H9 (cell line): ENCODE measurements around the gene DUSP10. TPM values are rescaled to one million over a fixed set of nuclear protein-coding genes. Genes with fewer than 3 reads are reported as not detected.

Experiments used
- DNase-seq: peaks from one replicate; pipeline ENCODE4 v3.0.0-alpha.2; 2017
- H2AFZ ChIP-seq: one replicate; pipeline ENCODE4 v1.6.1; 2013; ENCODE audit warnings: mild to moderate bottlenecking, low read length, control low read depth, moderate library complexity
- H2AK5ac ChIP-seq: 2 replicates; pipeline ENCODE4 v1.6.1; 2013; ENCODE audit warnings: low read length, control low read depth, mixed read lengths; ENCODE audit not compliant: insufficient read length
- H2BK120ac ChIP-seq: one replicate; pipeline ENCODE4 v1.6.1; 2013; ENCODE audit warnings: low read depth, mild to moderate bottlenecking, low read length, control low read depth, inconsistent platforms; ENCODE audit not compliant: poor library complexity, severe bottlenecking
- H2BK12ac ChIP-seq: 2 replicates; pipeline ENCODE4 v1.6.1; 2013; ENCODE audit warnings: low read length, control low read depth, mixed read lengths, low read depth; ENCODE audit not compliant: insufficient read length
- H2BK15ac ChIP-seq: 2 replicates; pipeline ENCODE4 v1.6.1; 2013; ENCODE audit warnings: low read depth, low read length, control low read depth
- H2BK20ac ChIP-seq: one replicate; pipeline ENCODE4 v1.6.1; 2013; ENCODE audit warnings: low read depth, mild to moderate bottlenecking, low read length, control low read depth, inconsistent platforms; ENCODE audit not compliant: poor library complexity, severe bottlenecking
- H2BK5ac ChIP-seq: 2 replicates; pipeline ENCODE4 v1.6.1; 2013; ENCODE audit warnings: low read length, control low read depth, mixed read lengths; ENCODE audit not compliant: insufficient read length
- H3K14ac ChIP-seq: 2 replicates; pipeline ENCODE4 v1.6.1; 2013; ENCODE audit warnings: low read length, control low read depth; ENCODE audit not compliant: insufficient read depth
- H3K18ac ChIP-seq: 2 replicates; pipeline ENCODE4 v1.6.1; 2013; ENCODE audit warnings: low read depth, mild to moderate bottlenecking, mixed read lengths, low read length, control low read depth; ENCODE audit not compliant: insufficient read length
- H3K23ac ChIP-seq: 2 replicates; pipeline ENCODE4 v1.6.1; 2013; ENCODE audit warnings: low read length, control low read depth, mixed read lengths, low read depth; ENCODE audit not compliant: insufficient read length
- H3K23me2 ChIP-seq: 2 replicates; pipeline ENCODE4 v1.6.1; 2013; ENCODE audit warnings: low read depth, mild to moderate bottlenecking, mixed read lengths, low read length, control low read depth; ENCODE audit not compliant: insufficient read length, poor library complexity, severe bottlenecking
- H3K27ac ChIP-seq: 2 replicates; pipeline ENCODE4 v1.5.1; 2013; ENCODE audit warnings: low read length, control low read depth, mixed read lengths, low read depth; ENCODE audit not compliant: insufficient read length
- H3K27me3 ChIP-seq: 2 replicates; pipeline ENCODE4 v1.6.1; 2013; ENCODE audit warnings: low read length, control low read depth, inconsistent platforms; ENCODE audit not compliant: insufficient read depth
- H3K4ac ChIP-seq: 2 replicates; pipeline ENCODE4 v1.6.1; 2013; ENCODE audit warnings: low read depth, mild to moderate bottlenecking, control low read depth, inconsistent platforms, low read length, moderate library complexity
- H3K4me1 ChIP-seq: 2 replicates; pipeline ENCODE4 v1.6.1; 2013; ENCODE audit warnings: low read length, control low read depth, inconsistent platforms; ENCODE audit not compliant: insufficient read depth
- H3K4me2 ChIP-seq: 2 replicates; pipeline ENCODE4 v1.6.1; 2013; ENCODE audit warnings: low read length, control low read depth, mixed read lengths; ENCODE audit not compliant: insufficient read length, insufficient read depth
- H3K56ac ChIP-seq: 2 replicates; pipeline ENCODE4 v1.6.1; 2013; ENCODE audit warnings: low read depth, mild to moderate bottlenecking, mixed read lengths, low read length, control low read depth; ENCODE audit not compliant: insufficient read length
- H3K79me1 ChIP-seq: 2 replicates; pipeline ENCODE4 v1.6.1; 2013; ENCODE audit warnings: low read depth, mild to moderate bottlenecking, moderate library complexity, low read length, control low read depth, inconsistent platforms; ENCODE audit not compliant: insufficient read depth, poor library complexity, severe bottlenecking
- H3K79me2 ChIP-seq: 2 replicates; pipeline ENCODE4 v1.6.1; 2013; ENCODE audit warnings: low read length, control low read depth, inconsistent platforms; ENCODE audit not compliant: insufficient read depth
- H3K9ac ChIP-seq: 2 replicates; pipeline ENCODE4 v1.6.1; 2013; ENCODE audit warnings: low read length, control low read depth, mixed read lengths; ENCODE audit not compliant: insufficient read length; ENCODE audit errors: extremely low read depth
- H3K9me3 ChIP-seq: one replicate; pipeline ENCODE4 v1.6.1; 2013; ENCODE audit warnings: low read depth, low read length, inconsistent platforms; ENCODE audit not compliant: control insufficient read depth
- H3T11ph ChIP-seq: one replicate; pipeline ENCODE4 v1.6.1; 2013; ENCODE audit warnings: mild to moderate bottlenecking, low read length, control low read depth, inconsistent platforms
- H4K20me1 ChIP-seq: one replicate; pipeline ENCODE4 v1.6.1; 2013; ENCODE audit not compliant: control insufficient read depth, insufficient read length, insufficient read depth
- H4K5ac ChIP-seq: 2 replicates; pipeline ENCODE4 v1.6.1; 2013; ENCODE audit warnings: low read depth, mild to moderate bottlenecking, mixed read lengths, low read length, control low read depth; ENCODE audit not compliant: insufficient read length
- H4K8ac ChIP-seq: replicated peaks from 2 replicates; pipeline ENCODE4 v1.6.1; 2013; ENCODE audit warnings: low read length, control low read depth, mixed read lengths, low read depth; ENCODE audit not compliant: insufficient read length
- H4K91ac ChIP-seq: 2 replicates; pipeline ENCODE4 v1.6.1; 2013; ENCODE audit warnings: low read depth, mild to moderate bottlenecking, moderate library complexity, mixed read lengths, low read length, control low read depth; ENCODE audit not compliant: insufficient read length
- H3K27ac Mint-ChIP-seq, 3 experiments: 2 replicates in 2 of 3; 3 replicates in 1 of 3; pipeline ENCODE4 v1.8.0; 2020 to 2021; ENCODE audit warnings: mixed read lengths in 3 of 3, mild to moderate bottlenecking in 1 of 3, moderate library complexity in 1 of 3
- H3K27me3 Mint-ChIP-seq: 2 replicates; pipeline ENCODE4 v1.8.0; 2021; ENCODE audit warnings: low read depth, mild to moderate bottlenecking, moderate library complexity, mixed read lengths
- H3K36me3 Mint-ChIP-seq, 3 experiments: 2 replicates in 2 of 3; 3 replicates in 1 of 3; pipeline ENCODE4 v1.8.0; 2020 to 2021; ENCODE audit warnings: low read depth in 3 of 3, mixed read lengths in 3 of 3; ENCODE audit not compliant: insufficient read depth in 1 of 3
- H3K4me1 Mint-ChIP-seq, 2 experiments: 2 replicates each; pipeline ENCODE4 v1.8.0; 2020; ENCODE audit warnings: mixed read lengths in 2 of 2
- H3K4me3 Mint-ChIP-seq, 2 experiments: 2 replicates in 1 of 2; 3 replicates in 1 of 2; pipeline ENCODE4 v1.8.0; 2020 to 2021; ENCODE audit warnings: mild to moderate bottlenecking in 2 of 2, mixed read lengths in 2 of 2, moderate library complexity in 1 of 2
- H3K9me3 Mint-ChIP-seq, 2 experiments: 2 replicates in 1 of 2; 3 replicates in 1 of 2; pipeline ENCODE4 v1.8.0; 2020; ENCODE audit warnings: mild to moderate bottlenecking in 2 of 2, mixed read lengths in 2 of 2, moderate library complexity in 1 of 2
- CTCF ChIP-seq: fragments of 200-600 bp; sonication (generic); conservative IDR thresholded peaks from 3 replicates; pipeline ENCODE4 v1.8.0; 2021; ENCODE audit warnings: antibody characterized with exemption, mild to moderate bottlenecking
- WGBS: extraction: QIAGEN DNeasy Blood & Tissue Kit; methylation state at CpG from one replicate; pipeline ENCODE4 v1.1.7; 2013; ENCODE audit warnings: missing lambda C conversion rate, low lambda C conversion rate, mixed read lengths; ENCODE audit not compliant: insufficient read length; ENCODE audit errors: extremely low coverage; 5-methylcytosine and 5-hydroxymethylcytosine counted together
- total RNA-seq: library from RNA; stranded (reverse); gene quantifications from 2 replicates; pipeline ENCODE4 v1.2.1, GENCODE V29; 2021

The DUSP10 gene
- total RNA-seq, 1 experiment from 2014 or later, result 2.0 TPM

GRCh38 chr1:221698579-221699349, 43.1 kb downstream of the DUSP10 start:
- Histone ChIP-seq H3K79me1 (no peaks in the 10 kb centered on the region), H3K18ac (no peak overlapping the region), H4K8ac (no peak overlapping the region), H2BK120ac (no peak overlapping the region), H3K27ac (no peak overlapping the region), H2BK15ac (no peak overlapping the region), H2BK20ac (no peak overlapping the region), H3K14ac (no peak overlapping the region), H3K4me1 (no peaks in the 10 kb centered on the region), H3K27me3 (no peaks in the 10 kb centered on the region), H2AFZ (no peak overlapping the region), H3K4me2 (no peak overlapping the region), H3K9me3 (no peaks in the 10 kb centered on the region), H2BK5ac (no peak overlapping the region), H2AK5ac (no peak overlapping the region), H2BK12ac (no peak overlapping the region), H4K91ac (no peak overlapping the region), H3K4ac (no peak overlapping the region), H3T11ph (no peak overlapping the region), H4K5ac (no peak overlapping the region), H3K23me2 (no peaks in the 10 kb centered on the region), H3K79me2 (no peaks in the 10 kb centered on the region), H3K56ac (no peak overlapping the region), H4K20me1 (no peaks in the 10 kb centered on the region), H3K23ac (no peak overlapping the region), H3K9ac (no peak overlapping the region)
- H3K27me3 Mint-ChIP-seq, result no peaks in the 10 kb centered on the region
- H3K27ac Mint-ChIP-seq, result no peak overlapping the region
- no peak for DNase-seq
- no CpG with 5 or more reads among the region's 4 CpGs for WGBS
- no peaks in the 10 kb centered on the region; a peak in 1 of 5 replicates for H3K9me3 Mint-ChIP-seq
- no peak overlapping the region for H3K4me3 Mint-ChIP-seq
- TF ChIP-seq CTCF, result no peak
- H3K4me1 Mint-ChIP-seq, result no peaks in the 10 kb centered on the region
- peaks cover 0 to 4% (median 4%) of the 10 kb centered on the region in 3 experiments; a peak in 4 of 7 replicates for H3K36me3 Mint-ChIP-seq
